ENCODE measurements around the gene POU2AF1. TPM values are rescaled to one million over a fixed set of nuclear protein-coding genes. Genes with fewer than 3 reads are reported as not detected.

Gene POU2AF1
- total RNA-seq, result not detected in 2 replicates

GRCh38 chr11:111378861-111379601, at the start of gene POU2AF1:
POU2AF1 (minus strand) TSS chr11:111379275; CDS start chr11:111379177, 98 bp downstream.

Other genes starting within 250 kb of the POU2AF1 start
- not detected in 2 replicates for gene POU2AF2, start 133.6 kb downstream of the POU2AF1 start, total RNA-seq
- not detected in 2 replicates for gene POU2AF3, start 80.7 kb downstream of the POU2AF1 start, total RNA-seq
- 0.48 TPM in 1 of 2 replicates, not detected in the other for gene BTG4, start 133.1 kb upstream of the POU2AF1 start, total RNA-seq
- gene HOATZ, start 135.5 kb upstream of the POU2AF1 start, total RNA-seq, result not detected in 2 replicates
- 10.4 and 64.1 TPM in 2 replicates for gene LAYN, start 161.4 kb upstream of the POU2AF1 start, total RNA-seq
- gene SIK2, start 223.2 kb upstream of the POU2AF1 start, total RNA-seq, result 4.3 and 5.8 TPM in 2 replicates

Data from tracheal epithelial cell (primary cell).